ENCODE results near the gene TM7SF2. TPM values are rescaled to one million over a fixed set of nuclear protein-coding genes. Genes with fewer than 3 reads are reported as not detected.
A peak's percentile ranks its signal among the peaks of the same experiment; 100 is the strongest.

Gene TM7SF2
- total and polyA plus RNA-seq, 3 donors from 2014 or later: 36.4 to 49.6 (median 42.0) TPM

GRCh38 chr11:65132238-65132987, 20.7 kb downstream of the TM7SF2 start:
- Histone ChIP-seq H3K4me3 (no peak overlapping the region), H3K27me3 (no peaks in the 10 kb centered on the region), H3K27ac (no peak overlapping the region), H3K4me1 (peaks cover 24% of the 10 kb centered on the region), H3K36me3 (ENCODE audit: low read depth, missing control alignments) (no peaks in the 10 kb centered on the region), H3K9me3 (no peaks in the 10 kb centered on the region)
- WGBS, 2 donors: 59 to 67% methylated on average over 9 to 10 of the region's 10 CpGs
- DNase-seq: no peak
- intact Hi-C loops (cut with DNase I; ENCODE audit: low total_unique reads): no loop called here
- TF ChIP-seq CTCF (IDR thresholded peaks at IDR 0.05) (no peak), POLR2A (IDR thresholded peaks at IDR 0.05) (no peak)

- Histone ChIP-seq H3K4me1 (peaks cover 24% of the 10 kb centered on the region), H3K27ac (no peak overlapping the region), H3K9me3 (no peaks in the 10 kb centered on the region), H3K36me3 (ENCODE audit: low read depth, missing control alignments) (no peaks in the 10 kb centered on the region), H3K4me3 (peak overlapping the region; percentile 89 to 92), H3K27me3 (no peaks in the 10 kb centered on the region)
- intact Hi-C loops (cut with DNase I; ENCODE audit: low total_unique reads): no loop called here
- DNase-seq: peak; percentile 59
- no peak for TF ChIP-seq POLR2A (IDR thresholded peaks at IDR 0.05)
- TF ChIP-seq CTCF (IDR thresholded peaks at IDR 0.05): no peak
- WGBS, 2 donors: 30 to 37% methylated on average over 17 to 18 of the region's 18 CpGs
Observed at GRCh38 chr11:65132988-65133700, 21.5 kb downstream of the TM7SF2 start.

GRCh38 chr11:65133724-65134123, 22.1 kb downstream of the TM7SF2 start:
- intact Hi-C loops (cut with DNase I; ENCODE audit: low total_unique reads): no loop called here
- WGBS, 2 donors: 0 to 1% methylated on average over 16 to 20 of the region's 20 CpGs
- TF ChIP-seq POLR2A (IDR thresholded peaks at IDR 0.05) (no peak), CTCF (IDR thresholded peaks at IDR 0.05) (no peak)

GRCh38 chr11:65134240-65134951, 22.7 kb downstream of the TM7SF2 start, which contains the start of gene SYVN1:
TSS of gene SYVN1 (minus strand) at chr11:65134519. CDS start at chr11:65133601, 918 bp downstream.
- Histone ChIP-seq H3K36me3 (ENCODE audit: low read depth, missing control alignments) (no peaks in the 10 kb centered on the region), H3K27me3 (no peaks in the 10 kb centered on the region), H3K4me3 (peak within 1 kb of the TSS; percentile 89 to 92), H3K4me1 (peaks cover 24% of the 10 kb centered on the region), H3K9me3 (no peaks in the 10 kb centered on the region), H3K27ac (peak within 1 kb of the TSS; percentile 95 to 98)
- TF ChIP-seq POLR2A (IDR thresholded peaks at IDR 0.05) (peak; percentile 84), CTCF (IDR thresholded peaks at IDR 0.05) (peak in 2 of 3 experiments; percentile 7 to 17)
- DNase-seq: peak; percentile 94
- intact Hi-C loops (cut with DNase I; ENCODE audit: low total_unique reads): no loop called here
- 0% methylated on average over 12 to 54 of the region's 60 CpGs for WGBS, 2 donors

More at GRCh38 chr11:65133724-65134123, 22.1 kb downstream of the TM7SF2 start:
- Histone ChIP-seq H3K27me3 (no peaks in the 10 kb centered on the region), H3K36me3 (ENCODE audit: low read depth, missing control alignments) (no peaks in the 10 kb centered on the region), H3K4me1 (peaks cover 24% of the 10 kb centered on the region), H3K4me3 (peak overlapping the region; percentile 89 to 92), H3K27ac (peak overlapping the region; percentile 95 to 98), H3K9me3 (no peaks in the 10 kb centered on the region)
- DNase-seq: no peak
